Esophagus squamous epithelium (tissue), 4 donors: ENCODE results near the gene PHKA2.

Source experiments
- CTCF ChIP-seq, 6 experiments: fragments of 450-650 bp in 4 of 6; fragments of 200-600 bp in 2 of 6; sonication (generic) in 2 of 6; IDR thresholded peaks; one replicate each; pipeline ENCODE4 v1.5.1; 2016 to 2019; ENCODE audit warnings: antibody characterized with exemption in 6 of 6, mild to moderate bottlenecking in 4 of 6, moderate library complexity in 4 of 6
- POLR2A ChIP-seq, 4 donors: fragments of 450-650 bp; IDR thresholded peaks; one replicate each; pipeline ENCODE4 v1.6.1; 2017; ENCODE audit warnings: antibody characterized with exemption in 4 of 4, mild to moderate bottlenecking in 4 of 4, moderate library complexity in 3 of 4

- TF ChIP-seq CTCF (IDR thresholded peaks at IDR 0.05) (no peak), POLR2A (IDR thresholded peaks at IDR 0.05) (no peak)
Observed at GRCh38 chrX:18896680-18897544, 87.0 kb downstream of the PHKA2 start.
